Endothelial cell (in vitro differentiated cells): Measurements from ENCODE around the gene GRAMD2A. TPM values are rescaled to one million over a fixed set of nuclear protein-coding genes. Genes with fewer than 3 reads are reported as not detected.

Experiments
- DNase-seq: peaks from one replicate; pipeline ENCODE4 v3.0.0; 2021; ENCODE audit warnings: low spot score
- H3K27ac Mint-ChIP-seq: one replicate; pipeline ENCODE4 v1.8.0; 2021; ENCODE audit warnings: mixed read lengths, inconsistent platforms; ENCODE audit not compliant: unreplicated experiment
- H3K27me3 Mint-ChIP-seq: one replicate; pipeline ENCODE4 v1.8.0; 2021; ENCODE audit warnings: mild to moderate bottlenecking, moderate library complexity, mixed read lengths, inconsistent platforms; ENCODE audit not compliant: unreplicated experiment
- H3K36me3 Mint-ChIP-seq: one replicate; pipeline ENCODE4 v1.8.0; 2021; ENCODE audit warnings: mild to moderate bottlenecking, low read depth, mixed read lengths, inconsistent platforms; ENCODE audit not compliant: unreplicated experiment
- H3K4me1 Mint-ChIP-seq: one replicate; pipeline ENCODE4 v1.8.0; 2021; ENCODE audit warnings: mild to moderate bottlenecking, mixed read lengths, inconsistent platforms; ENCODE audit not compliant: unreplicated experiment
- H3K4me3 Mint-ChIP-seq: one replicate; pipeline ENCODE4 v1.8.0; 2021; ENCODE audit warnings: mild to moderate bottlenecking, mixed read lengths, inconsistent platforms; ENCODE audit not compliant: unreplicated experiment
- H3K9me3 Mint-ChIP-seq: one replicate; pipeline ENCODE4 v1.8.0; 2021; ENCODE audit warnings: mixed read lengths, inconsistent platforms; ENCODE audit not compliant: unreplicated experiment
- CTCF ChIP-seq: fragments of 200-600 bp; sonication (generic); IDR thresholded peaks from one replicate; pipeline ENCODE4 v1.5.0; 2021; ENCODE audit warnings: antibody characterized with exemption; ENCODE audit not compliant: unreplicated experiment
- total RNA-seq: library from RNA; stranded (reverse); fragmentation: NEBNext Ultra II Directional; extraction: Animal tissue kit (Norgen Biotek cat#: 25700); gene quantifications from one replicate; pipeline ENCODE4 v1.2.1, GENCODE V29; 2021; ENCODE audit not compliant: unreplicated experiment

GRAMD2A gene
- total RNA-seq, 1 donor from 2014 or later, result 0.31 TPM

- no peaks in the 10 kb centered on the region for H3K4me1 Mint-ChIP-seq
- peaks cover 4% of the 10 kb centered on the region for H3K27me3 Mint-ChIP-seq
- TF ChIP-seq CTCF, result peak; percentile 79
- no peaks in the 10 kb centered on the region for H3K9me3 Mint-ChIP-seq
- H3K27ac Mint-ChIP-seq, result no peak overlapping the region
- peak; percentile 84 for DNase-seq
- no peaks in the 10 kb centered on the region for H3K36me3 Mint-ChIP-seq
- peak overlapping the region; percentile 35 for H3K4me3 Mint-ChIP-seq
These were observed 41.7 kb downstream of the GRAMD2A start for GRCh38 chr15:72155635-72156616.

- TF ChIP-seq CTCF, result no peak
- Mint-ChIP-seq H3K27ac (no peak overlapping the region), H3K9me3 (no peaks in the 10 kb centered on the region), H3K4me1 (no peaks in the 10 kb centered on the region), H3K27me3 (peaks cover 4% of the 10 kb centered on the region), H3K4me3 (no peak overlapping the region), H3K36me3 (no peaks in the 10 kb centered on the region)
- no peak for DNase-seq
These were observed 42.5 kb downstream of the GRAMD2A start for GRCh38 chr15:72155003-72155621.

- Mint-ChIP-seq H3K4me3 (no peak overlapping the region), H3K27ac (no peak overlapping the region), H3K9me3 (no peaks in the 10 kb centered on the region), H3K4me1 (no peaks in the 10 kb centered on the region), H3K36me3 (no peaks in the 10 kb centered on the region), H3K27me3 (peaks cover 4% of the 10 kb centered on the region)
- no peak for TF ChIP-seq CTCF
- no peak for DNase-seq
These were observed 43.3 kb downstream of the GRAMD2A start for GRCh38 chr15:72154316-72154715.

GRCh38 chr15:72153269-72154000 lies 44.2 kb downstream of the GRAMD2A start:
- Mint-ChIP-seq H3K4me3 (no peak overlapping the region), H3K4me1 (peaks cover 2% of the 10 kb centered on the region), H3K9me3 (no peaks in the 10 kb centered on the region), H3K27me3 (peaks cover 4% of the 10 kb centered on the region), H3K27ac (no peak overlapping the region), H3K36me3 (no peaks in the 10 kb centered on the region)
- DNase-seq, result no peak
- TF ChIP-seq CTCF, result no peak
